ENCODE data around the gene CDX2.

DNA sequence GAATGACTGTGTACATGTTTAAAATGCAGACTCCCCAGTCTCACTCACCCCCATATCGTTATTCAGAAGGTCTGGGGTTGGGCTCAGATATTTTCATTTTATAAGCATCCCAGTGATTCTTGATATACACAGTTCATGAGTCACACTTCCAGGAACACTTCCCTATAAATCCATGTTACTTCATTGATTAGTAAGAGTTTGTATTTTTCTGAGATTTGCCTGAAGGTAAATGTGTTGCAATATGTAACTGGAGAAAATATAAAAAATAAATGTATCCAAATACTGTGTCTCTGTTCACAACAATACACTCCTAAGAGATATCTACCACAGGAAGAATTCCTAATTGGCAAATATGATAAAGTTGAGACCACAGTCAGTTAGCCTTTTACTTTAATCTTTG lies 56.0 kb downstream of the CDX2 start:
- TF ChIP-seq, protein P1, sequence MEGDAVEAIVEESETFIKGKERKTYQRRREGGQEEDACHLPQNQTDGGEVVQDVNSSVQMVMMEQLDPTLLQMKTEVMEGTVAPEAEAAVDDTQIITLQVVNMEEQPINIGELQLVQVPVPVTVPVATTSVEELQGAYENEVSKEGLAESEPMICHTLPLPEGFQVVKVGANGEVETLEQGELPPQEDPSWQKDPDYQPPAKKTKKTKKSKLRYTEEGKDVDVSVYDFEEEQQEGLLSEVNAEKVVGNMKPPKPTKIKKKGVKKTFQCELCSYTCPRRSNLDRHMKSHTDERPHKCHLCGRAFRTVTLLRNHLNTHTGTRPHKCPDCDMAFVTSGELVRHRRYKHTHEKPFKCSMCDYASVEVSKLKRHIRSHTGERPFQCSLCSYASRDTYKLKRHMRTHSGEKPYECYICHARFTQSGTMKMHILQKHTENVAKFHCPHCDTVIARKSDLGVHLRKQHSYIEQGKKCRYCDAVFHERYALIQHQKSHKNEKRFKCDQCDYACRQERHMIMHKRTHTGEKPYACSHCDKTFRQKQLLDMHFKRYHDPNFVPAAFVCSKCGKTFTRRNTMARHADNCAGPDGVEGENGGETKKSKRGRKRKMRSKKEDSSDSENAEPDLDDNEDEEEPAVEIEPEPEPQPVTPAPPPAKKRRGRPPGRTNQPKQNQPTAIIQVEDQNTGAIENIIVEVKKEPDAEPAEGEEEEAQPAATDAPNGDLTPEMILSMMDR (IDR thresholded peaks at IDR 0.05): no peak
- TF ChIP-seq POLR2A (IDR thresholded peaks at IDR 0.05): no peak

Data from thyroid gland (tissue), 4 donors.